GM04503 (cell line): ENCODE measurements around the gene BNC2.

Experiments
- DNase-seq: peaks from one replicate; pipeline ENCODE4 v3.0.0-alpha.2; 2012; ENCODE audit warnings: low read depth

The BNC2 gene

DNA sequence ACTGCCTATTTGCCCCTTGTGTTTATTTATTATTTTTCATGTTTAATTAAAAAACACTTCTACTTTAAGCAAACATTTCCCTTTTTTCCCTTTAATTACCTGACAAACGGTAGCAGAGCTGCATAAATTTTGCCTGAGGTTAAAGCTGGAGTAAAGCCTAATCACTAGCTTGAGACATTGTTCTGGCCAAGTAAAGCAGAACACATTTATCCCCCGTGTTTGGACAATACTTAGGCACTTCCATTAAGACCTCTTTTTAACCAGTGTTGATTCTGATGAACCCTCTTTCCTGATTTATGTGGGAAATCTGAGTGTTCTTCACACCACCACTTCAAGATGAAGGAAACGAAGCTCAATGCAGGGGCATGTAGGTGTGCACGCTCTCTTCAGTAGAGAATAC, 54.5 kb downstream of the BNC2 start:
- no peak for DNase-seq

DNA sequence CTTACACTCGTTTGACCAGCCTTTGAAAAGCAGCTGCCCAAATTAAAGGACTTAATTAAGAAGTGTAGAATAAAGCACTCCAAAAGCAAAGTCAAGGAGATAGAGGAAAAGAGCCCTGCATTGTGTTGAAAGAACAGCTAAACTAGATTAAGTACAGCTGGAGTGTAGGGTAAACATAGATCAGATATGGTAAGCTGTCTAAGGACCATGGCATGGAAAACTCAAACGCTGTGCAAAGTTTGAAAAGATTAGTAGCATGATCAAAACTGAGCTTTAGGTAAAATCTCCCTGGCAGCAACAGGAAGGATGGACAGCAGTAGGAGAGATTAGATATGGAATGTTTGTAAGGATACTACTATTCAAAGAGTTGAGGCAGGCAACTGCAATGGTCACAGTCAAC, 55.4 kb downstream of the BNC2 start:
- no peak for DNase-seq

DNA sequence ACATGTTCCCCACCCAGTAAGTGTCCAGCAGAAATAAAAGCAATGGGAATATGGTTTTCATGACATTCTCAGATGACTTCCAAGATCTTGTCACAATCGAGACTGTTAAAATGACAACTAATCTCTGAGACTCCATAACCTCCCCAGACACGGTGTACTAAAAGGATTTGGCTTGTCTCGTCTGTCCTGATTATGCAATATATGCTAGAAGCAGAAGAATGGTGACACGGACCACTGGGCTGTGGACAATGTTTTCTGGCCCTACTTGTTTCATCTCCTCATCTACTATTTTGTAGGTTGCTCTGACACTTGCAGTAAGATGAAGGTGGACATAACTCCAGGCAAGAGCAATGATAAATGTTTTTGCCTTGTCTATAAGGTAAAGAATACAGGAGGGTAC, 56.6 kb downstream of the BNC2 start:
- DNase-seq: no peak

DNA sequence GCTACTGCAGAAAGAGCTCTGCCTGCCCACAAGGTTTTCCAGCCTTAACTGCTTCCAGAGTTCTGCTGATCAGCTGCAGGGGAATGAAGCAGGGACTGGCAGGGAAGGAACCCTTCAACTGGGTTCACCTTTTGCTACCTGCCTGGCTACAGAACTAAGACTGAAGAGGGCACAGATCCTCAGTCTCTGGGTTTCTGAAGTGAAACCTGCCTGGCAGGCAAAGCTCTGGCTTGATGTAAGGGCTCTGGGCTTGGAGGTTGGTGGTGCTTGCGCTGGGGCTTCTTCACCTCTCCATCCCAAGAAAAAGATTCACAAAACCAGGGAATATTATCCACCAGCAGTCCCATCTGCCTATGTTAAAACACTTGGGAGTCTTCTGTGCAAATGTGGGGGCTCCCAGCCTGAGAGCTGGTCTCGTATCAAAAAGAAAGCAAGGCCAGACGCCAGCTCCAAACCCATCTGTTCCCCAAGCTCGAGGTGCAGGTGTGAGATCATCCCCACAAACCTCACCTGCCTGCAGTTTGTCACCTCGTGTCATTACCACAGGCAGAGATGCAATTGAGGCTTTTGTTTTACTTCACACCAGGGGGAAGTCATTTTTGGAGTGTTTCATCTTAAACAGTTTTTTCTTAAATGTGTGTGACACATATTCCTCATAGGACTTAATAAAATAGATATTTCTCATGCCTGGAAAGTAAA, 58.3 kb downstream of the BNC2 start:
- DNase-seq: no peak

DNA sequence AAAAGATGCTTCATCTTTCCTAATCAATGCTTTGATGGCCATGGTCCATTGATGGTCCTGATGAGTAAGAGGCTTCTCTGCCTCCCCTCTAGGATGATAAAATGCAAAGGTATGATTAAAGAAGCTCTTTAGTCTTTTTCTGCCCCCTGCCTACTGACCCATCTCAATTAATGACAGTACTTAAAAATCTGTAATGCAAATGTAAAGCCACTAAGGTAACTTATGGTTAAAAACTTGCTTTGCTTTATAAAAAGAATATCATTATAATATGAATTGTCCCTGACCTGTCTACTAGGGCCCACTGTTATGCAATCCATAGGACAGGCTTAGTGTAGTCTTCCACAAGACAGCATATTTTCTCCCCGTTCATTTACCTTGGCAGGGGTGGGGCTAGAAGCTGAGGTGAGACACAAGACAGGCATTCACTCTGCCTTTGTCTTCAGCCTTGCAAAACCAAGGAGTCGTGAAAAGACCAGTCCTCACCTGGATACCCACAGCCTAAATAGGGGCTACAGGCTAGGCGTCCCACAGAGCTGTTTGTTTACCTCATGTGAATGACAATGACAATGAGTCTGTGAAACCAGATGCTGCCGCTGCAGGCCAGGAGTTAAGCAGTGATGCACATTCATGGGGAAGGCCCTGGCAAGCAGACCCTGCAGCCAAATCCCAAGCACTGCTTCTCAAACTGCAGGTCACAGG, 60.4 kb downstream of the BNC2 start:
- no peak for DNase-seq

DNA sequence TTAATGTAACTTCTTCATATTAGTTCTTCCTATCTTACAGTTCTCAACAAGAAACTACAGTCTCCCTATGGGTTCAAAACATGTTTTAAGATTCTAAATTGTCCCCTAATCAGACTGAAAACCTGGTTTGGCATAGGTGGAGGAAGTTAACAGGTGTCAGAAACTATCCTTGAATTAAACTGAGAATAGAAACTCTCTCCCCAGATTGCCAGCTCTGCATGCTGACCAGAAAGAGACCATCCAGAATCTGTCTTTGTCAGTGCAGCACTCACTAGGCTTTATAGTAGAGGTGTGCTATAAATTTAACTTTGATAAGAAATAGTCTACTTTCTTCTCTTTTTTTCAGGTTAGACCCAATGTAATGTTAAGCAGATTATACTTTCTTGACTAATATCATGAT, 63.8 kb downstream of the BNC2 start:
- no peak for DNase-seq

DNA sequence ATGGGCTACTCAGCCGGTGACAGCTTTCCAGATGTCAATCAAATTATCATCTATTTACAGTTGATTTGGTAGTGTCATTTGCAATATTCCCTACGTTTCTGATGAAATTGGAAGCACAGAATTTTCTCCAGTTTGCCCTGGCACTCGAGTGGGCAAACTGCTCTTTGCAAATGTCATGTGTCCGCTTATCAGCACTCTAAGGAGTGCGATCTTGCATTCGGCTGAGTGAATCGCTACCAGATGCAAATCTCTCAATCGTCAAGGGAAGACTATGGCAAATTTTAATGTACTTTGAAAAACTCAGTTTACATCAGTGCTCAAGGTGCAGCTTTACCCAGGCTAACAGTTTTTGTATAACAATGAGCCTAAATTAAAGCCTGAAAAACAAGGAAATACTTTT, 66.8 kb downstream of the BNC2 start:
- DNase-seq: no peak

DNA sequence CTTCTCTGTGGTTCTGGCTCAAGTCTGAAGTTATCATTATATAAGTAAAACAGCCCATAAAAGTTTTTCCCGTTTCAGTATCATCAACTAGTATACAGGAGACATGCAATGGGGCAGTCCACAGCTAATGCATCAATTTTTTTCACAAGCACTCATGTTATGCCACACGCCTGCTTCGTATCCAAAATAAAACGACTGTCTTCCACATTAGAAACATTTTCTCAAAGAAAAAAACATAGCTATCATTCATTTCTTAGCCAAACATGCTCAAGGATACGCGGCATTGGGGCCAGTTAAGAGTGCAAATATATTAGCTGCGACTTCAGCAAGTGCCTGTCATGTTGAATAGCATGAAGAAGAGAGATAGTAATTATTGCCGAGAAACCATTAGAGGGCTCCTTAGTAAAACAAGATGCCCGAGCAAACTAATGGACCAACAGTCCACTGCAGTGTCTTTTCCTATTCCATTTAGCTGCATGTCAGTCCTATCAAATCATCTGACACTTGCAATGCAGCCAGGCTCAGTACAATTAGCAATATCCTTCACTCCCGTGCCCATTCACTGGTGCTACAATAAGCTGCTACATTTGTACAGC, 68.5 kb downstream of the BNC2 start:
- DNase-seq: no peak

DNA sequence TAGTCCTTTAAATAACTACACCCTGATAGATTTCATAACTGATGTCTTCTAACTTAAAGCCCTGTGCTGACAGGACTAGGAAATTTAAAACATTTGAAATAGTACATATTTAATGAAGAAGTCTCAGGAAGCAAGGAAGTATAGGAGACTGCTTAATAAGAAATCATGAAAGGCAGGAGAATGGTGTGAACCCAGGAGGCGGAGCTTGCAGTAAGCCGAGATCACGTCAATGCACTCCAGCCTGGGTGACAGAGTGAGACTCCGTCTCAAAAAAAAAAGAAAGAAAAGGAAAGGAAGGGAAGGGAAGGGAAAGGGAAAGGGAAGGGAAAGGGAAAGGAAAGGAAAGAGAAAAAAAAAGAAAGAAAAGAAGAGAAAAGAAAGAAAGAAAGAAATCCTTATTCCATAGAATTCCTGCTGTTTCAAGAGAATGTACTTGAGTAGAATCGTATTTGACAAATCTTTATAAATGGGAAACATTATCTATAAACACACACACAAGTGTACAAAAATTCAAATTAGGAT, 74.1 kb downstream of the BNC2 start:
- DNase-seq: no peak

DNA sequence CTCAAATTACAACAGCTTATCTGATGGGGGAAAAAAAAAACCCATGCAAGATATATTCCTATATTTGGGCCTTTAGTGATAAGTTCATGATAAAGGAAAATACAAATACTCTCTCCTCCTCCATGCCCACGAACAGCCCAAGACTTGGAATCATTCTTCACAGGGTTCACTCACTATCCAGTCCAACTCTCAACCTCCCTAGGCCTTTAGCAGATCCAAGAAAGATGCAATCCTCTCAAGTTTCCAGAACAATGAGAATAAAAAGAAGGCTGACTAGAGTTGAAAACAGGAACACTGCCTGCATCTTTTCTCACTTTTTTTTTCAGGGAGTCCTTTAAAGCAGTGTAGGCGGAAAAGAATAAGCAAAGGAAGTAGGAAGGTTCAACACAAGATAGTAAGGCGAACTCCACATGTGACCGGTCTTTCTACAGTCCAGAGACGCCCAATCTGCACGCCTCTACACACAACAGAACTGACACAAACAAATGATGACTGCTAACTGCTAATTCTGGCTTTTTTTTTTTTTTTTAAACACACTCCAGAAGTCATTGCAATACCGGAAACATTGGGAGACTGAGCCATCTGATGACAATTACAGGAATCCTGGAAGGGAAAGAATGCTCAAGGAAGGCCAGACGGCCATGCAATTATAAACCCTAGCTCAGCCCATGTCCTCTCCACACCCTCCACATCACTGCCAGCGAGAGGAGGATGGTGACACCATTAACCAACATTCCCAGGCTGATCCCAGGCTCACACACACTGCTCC, 75.4 kb downstream of the BNC2 start:
- DNase-seq: peak; percentile 97

DNA sequence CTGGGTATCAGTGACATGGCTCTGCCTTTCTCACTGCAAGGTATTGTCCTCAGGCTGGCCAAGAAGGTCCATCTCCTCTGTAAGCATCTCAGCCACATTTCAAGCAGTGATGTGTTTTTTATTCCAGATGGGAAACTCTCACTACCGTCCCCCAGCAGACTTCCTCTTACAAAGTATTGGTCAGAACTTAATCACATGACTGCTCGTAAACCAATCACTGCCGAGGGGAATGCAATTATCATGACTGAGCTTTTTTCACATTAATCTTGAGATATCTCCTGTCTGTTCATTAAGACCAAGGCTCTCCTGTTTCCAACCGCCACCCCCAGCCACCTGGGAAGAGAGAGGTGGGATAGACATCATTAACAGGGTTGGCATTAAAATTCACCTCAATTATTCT, 76.4 kb downstream of the BNC2 start:
- DNase-seq: no peak

DNA sequence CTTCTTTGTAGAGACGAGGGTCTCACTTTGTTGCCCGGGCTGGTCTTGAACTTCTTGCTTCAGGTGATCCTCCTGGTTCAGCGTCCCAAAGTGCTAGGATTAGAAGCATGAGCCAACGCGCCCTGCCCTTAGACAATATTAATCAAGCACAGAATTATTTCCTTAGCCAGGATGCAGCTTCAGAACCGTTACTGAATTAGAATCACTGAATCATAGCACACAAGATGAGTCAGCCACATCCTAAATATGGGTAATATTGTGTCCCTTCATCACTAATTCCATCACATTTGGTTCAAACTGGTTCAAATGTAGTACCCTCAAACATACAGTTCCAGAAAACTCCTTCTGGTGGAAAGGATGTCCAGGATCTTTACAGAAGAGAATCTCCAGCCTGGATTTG, 82.7 kb downstream of the BNC2 start:
- no peak for DNase-seq

DNA sequence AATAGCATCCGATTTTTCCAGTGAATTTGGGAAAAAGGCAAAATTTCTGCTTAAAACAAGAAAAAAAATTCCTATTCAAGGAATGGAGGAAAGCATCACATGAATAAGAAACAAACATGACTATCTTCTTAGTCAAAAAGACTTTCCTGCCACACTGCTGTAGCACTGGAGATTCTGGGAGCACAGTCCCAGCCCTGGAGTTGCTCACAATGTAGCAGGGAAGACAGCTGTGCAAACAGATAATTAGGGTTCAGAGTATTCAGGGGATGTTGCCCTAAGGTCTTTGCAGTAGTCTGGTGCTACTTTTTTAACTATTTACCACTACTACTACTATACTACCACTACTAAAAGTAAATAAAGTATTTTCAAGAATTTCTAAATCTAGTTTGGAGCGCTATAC, 86.5 kb downstream of the BNC2 start:
- no peak for DNase-seq

DNA sequence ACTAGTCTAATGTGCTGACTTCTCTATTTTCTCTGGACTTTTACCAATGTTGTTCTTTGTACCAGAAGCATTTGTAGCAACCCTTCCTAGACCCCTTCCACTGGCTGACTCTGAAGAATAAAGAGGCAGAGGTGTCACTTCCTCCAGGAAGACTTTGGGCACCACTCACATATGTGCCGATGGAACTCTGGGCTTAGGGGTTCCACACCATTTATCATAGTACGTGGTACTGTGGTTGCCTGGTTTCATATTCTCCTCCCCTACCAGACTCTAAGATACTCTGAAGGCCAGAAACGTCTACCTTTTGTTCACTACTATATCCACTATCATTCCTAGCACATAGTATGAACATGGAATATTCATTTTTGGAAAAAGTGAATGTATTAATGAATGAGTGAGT, 88.0 kb downstream of the BNC2 start:
- no peak for DNase-seq

DNA sequence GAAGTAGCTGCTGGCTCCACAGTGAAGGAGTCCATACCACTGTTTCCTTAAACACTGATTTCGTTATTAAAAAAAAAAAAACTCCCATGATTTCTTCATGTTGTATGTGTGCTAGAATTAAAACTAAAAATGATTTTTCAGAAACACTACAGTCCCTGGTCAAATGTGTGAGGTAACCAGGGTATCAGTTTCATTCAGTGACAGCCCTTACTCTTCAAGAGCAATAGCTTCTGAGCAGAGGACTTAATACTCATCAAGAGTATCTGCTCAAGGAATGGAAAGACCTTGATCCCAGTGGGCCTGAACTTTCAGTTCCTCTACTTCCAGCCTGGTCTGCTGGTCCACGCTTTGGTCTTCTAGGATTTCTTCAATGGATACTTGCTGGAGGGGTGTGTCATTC, 95.1 kb downstream of the BNC2 start:
- DNase-seq: no peak

DNA sequence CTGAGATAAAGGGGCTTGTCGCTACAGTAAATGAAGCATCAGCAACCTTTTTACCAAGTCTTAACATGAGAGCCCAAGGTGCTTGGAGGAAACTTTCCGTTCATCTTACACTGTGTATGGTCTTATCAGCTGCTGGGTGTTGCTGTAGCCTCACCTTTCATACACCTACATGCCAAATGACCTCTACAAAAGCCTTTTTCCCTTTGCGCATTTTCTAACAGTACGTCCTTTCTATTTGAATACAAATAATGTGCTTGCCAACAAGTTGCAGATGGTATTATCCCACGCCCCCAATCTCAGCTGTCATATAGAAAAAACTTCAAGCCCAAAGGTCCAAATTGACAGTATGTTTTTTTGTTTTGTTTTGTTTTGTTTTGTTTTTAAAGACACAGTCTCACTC, 96.9 kb downstream of the BNC2 start:
- DNase-seq: no peak

DNA sequence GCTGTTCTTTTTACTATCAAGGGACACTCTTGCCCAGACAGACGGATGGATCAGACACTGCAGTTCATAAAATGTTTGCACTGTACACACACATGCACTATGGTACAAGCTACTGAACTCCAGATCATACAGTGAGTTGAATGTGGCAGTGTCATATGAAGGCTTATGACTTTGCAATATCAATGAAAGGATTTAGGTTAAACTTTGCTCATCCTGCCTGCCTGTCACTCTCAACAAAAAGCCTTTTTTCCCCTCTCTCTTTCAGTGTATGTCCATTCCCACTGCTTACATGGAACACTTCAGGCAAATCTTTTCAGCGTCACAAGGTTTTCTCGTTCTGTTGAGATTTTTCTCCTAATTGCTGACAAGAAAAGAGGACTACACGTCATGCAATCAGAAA, 97.4 kb downstream of the BNC2 start:
- DNase-seq: no peak

DNA sequence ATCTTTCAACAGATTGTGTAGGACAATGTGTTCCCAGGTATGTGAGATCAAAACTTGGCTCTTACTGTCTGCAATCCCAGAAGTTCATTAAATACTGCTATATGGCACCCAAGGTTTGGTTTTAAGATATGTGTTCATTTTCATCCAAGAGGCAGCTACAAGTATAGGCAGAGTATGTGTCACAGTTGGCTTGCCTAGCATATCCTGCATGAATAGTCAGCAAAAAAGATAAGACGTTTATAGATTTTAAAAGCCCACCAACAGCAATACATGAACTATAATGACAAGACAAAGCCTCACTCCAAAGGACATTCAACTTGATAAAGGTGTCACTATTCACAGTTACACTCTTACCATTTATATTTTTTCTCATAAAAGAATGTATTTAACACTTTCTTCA, 99.1 kb downstream of the BNC2 start:
- DNase-seq: no peak

DNA sequence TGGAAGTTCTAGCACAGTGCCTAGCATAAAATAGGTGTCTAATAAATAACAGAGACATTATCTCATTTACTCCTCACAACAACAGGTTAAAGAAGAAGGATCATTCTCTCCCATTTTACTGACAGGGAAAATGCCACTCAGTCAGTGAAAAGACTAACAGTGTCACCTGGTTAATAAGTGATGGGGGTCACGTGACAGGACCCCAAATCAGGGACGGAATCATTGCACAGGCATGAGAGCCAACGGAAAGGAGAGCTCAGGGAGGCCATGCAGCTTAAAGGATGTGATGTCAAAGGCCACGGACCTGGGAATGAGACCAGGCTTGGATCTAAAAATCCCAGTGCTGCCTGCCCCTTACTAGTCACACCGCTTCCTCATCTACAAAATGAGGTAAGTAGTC, 101.2 kb downstream of the BNC2 start:
- no peak for DNase-seq

DNA sequence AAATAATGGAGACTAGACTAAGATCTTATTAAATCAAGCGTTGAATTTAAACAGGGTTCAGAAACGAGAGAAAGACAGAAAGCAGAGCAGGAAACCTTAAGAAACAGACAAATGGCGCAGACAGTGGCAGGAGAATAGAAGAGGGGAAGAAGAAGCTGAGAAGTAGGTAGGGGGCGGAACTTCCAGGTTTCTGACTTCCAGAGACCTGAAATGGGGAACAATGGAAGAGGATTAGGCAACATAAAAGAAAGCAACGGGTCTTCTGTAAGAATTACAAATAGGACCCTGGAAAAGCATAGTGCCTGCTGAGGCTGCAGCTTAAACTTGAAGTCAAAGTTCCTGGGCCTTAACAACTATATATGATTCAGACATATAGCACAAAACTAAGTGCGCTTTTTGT, 101.7 kb downstream of the BNC2 start:
- no peak for DNase-seq

DNA sequence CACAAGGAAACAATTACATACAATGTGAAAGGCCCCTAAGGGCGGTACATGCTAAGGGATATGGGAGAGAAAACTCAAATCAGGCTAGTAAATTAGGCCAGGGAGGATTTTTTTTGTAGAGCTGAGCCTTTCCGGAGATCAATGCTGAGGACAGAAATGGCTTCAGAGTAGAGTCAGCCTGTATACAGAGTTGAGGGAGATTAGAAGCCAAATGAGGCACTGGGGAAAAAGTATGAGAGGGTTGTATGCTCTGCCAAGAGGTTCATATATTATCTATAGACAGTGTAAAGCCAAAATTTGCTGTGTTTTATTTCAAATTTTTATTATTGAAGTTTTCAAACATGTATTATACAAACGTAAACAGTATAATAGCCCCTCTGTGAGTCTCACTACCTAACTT, 103.1 kb downstream of the BNC2 start:
- no peak for DNase-seq

DNA sequence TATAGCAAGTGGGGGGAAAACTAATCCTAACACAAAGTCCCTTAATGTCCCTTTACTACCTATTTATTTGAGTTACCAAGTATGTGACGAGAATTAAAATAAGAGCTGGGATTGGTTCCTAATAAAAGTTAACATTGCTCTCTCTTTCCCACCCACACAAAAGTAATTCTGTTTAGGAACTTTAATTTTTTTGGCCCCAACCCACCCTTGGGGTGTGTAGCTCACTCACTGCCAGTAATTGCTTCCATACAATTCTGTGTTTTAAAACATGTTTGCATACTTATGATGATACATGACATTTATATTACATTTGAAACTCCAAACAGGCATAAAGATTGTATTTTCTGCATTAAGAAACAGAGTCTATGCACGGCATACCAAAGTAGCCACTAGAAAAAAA, 106.5 kb downstream of the BNC2 start:
- DNase-seq: no peak
